Prostate gland (tissue), 2 donors: Measurements from ENCODE around the gene CCS. TPM values are rescaled to one million over a fixed set of nuclear protein-coding genes. Genes with fewer than 3 reads are reported as not detected.

Experiments
- DNase-seq: peaks from one replicate; pipeline ENCODE4 v3.0.0-alpha.2; 2019; ENCODE audit warnings: low spot score
- H3K27ac ChIP-seq, 2 donors: fragments of 200-600 bp; sonication (generic); 2 replicates each; pipeline ENCODE4 v1.5.1; 2017 to 2019
- H3K27me3 ChIP-seq: fragments of 200-600 bp; sonication (generic); replicated peaks from 2 replicates; pipeline ENCODE4 v1.5.1; 2019; ENCODE audit not compliant: insufficient read depth
- H3K36me3 ChIP-seq, 2 donors: fragments of 200-600 bp; sonication (generic); 1 replicate in 1 of 2; 2 replicates in 1 of 2; pipeline versions ENCODE4 v1.5.1 to v1.8.1; 2017 to 2019
- H3K4me1 ChIP-seq: fragments of 200-600 bp; sonication (generic); replicated peaks from 2 replicates; pipeline ENCODE4 v1.5.1; 2019
- H3K4me3 ChIP-seq, 2 donors: fragments of 200-600 bp; sonication (generic); 2 replicates each; pipeline ENCODE4 v1.5.1; 2017 to 2019
- H3K9me3 ChIP-seq: fragments of 200-600 bp; sonication (generic); 2 replicates; pipeline ENCODE4 v1.5.1; 2017
- CTCF ChIP-seq, 4 experiments: fragments of 200-600 bp in 2 of 4; fragments of 450-650 bp in 2 of 4; sonication (generic) in 2 of 4; IDR thresholded peaks; 1 replicate in 3 of 4; 2 replicates in 1 of 4; pipeline ENCODE4 v1.5.1; 2016 to 2019; ENCODE audit warnings: antibody characterized with exemption in 4 of 4, mild to moderate bottlenecking in 2 of 4, moderate library complexity in 2 of 4
- POLR2A ChIP-seq: fragments of 450-650 bp; IDR thresholded peaks from one replicate; pipeline ENCODE4 v1.6.1; 2016; ENCODE audit warnings: antibody characterized with exemption, mild to moderate bottlenecking
- POLR2AphosphoS5 ChIP-seq: sonication (generic); formaldehyde crosslinking; IDR thresholded peaks from one replicate; pipeline ENCODE4 v1.6.1; 2017; ENCODE audit warnings: antibody characterized with exemption
- WGBS: methylation state at CpG from one replicate; pipeline ENCODE4 v1.1.5; 2018; 5-methylcytosine and 5-hydroxymethylcytosine counted together
- intact Hi-C: fragments of 100-400 bp; cut with DNase I; formaldehyde crosslinking; loops from one replicate; pipeline ENCODE4 v1.14.2; 2022
- total RNA-seq, 2 donors: library from RNA; depleted of rRNA; stranded (reverse); fragments of >200 nt; gene quantifications; one replicate each; pipeline ENCODE4 v1.1.0, GENCODE V29; 2016

CCS gene
- total RNA-seq, 2 donors from 2014 or later = 31.0 to 63.8 TPM

- no peak for DNase-seq
- H3K9me3 ChIP-seq = no peaks in the 10 kb centered on the region
- 64% methylated on average over 23 of the region's 24 CpGs for WGBS
- peaks cover 6 to 17% of the 10 kb centered on the region in 2 donors for H3K36me3 ChIP-seq
- no peaks in the 10 kb centered on the region for H3K27me3 ChIP-seq
- intact Hi-C loops = no loop called here
- TF ChIP-seq CTCF (IDR thresholded peaks at IDR 0.05) = no peak
- TF ChIP-seq POLR2AphosphoS5 = no peak
- no peak for TF ChIP-seq POLR2A
- H3K4me3 ChIP-seq = peak overlapping the region in 1 of 2 donors; percentile 15
- no peak overlapping the region for H3K27ac ChIP-seq
- H3K4me1 ChIP-seq = peaks cover 23% of the 10 kb centered on the region
Measured at GRCh38 chr11:66643745-66644437, 50.9 kb downstream of the CCS start.

GRCh38 chr11:66646828-66647227 is 53.8 kb downstream of the CCS start:
- Histone ChIP-seq H3K27me3 (no peaks in the 10 kb centered on the region), H3K9me3 (no peaks in the 10 kb centered on the region), H3K4me1 (peaks cover 17% of the 10 kb centered on the region), H3K4me3 (no peak overlapping the region), H3K36me3 (peaks cover 6 to 9% of the 10 kb centered on the region in 2 donors), H3K27ac (no peak overlapping the region)
- no peak for TF ChIP-seq POLR2AphosphoS5
- TF ChIP-seq CTCF (IDR thresholded peaks at IDR 0.05) = no peak
- no peak for TF ChIP-seq POLR2A
- no peak for DNase-seq
- intact Hi-C loops = no loop called here
- 86% methylated on average over 4 of the region's 4 CpGs for WGBS

- Histone ChIP-seq H3K27me3 (no peaks in the 10 kb centered on the region), H3K4me1 (peaks cover 4% of the 10 kb centered on the region), H3K36me3 (no peaks in the 10 kb centered on the region), H3K27ac (no peak overlapping the region), H3K9me3 (no peaks in the 10 kb centered on the region), H3K4me3 (no peak overlapping the region)
- DNase-seq = no peak
- 77% methylated on average over 5 of the region's 5 CpGs for WGBS
- TF ChIP-seq CTCF (IDR thresholded peaks at IDR 0.05) = no peak
- no peak for TF ChIP-seq POLR2A
- no peak for TF ChIP-seq POLR2AphosphoS5
- intact Hi-C loops = no loop called here
Measured at GRCh38 chr11:66649903-66650302, 56.9 kb downstream of the CCS start.

GRCh38 chr11:66651016-66651415 is 58.0 kb downstream of the CCS start:
- 97% methylated on average over 2 of the region's 2 CpGs for WGBS
- H3K4me3 ChIP-seq = no peak overlapping the region
- no peaks in the 10 kb centered on the region for H3K36me3 ChIP-seq
- H3K27me3 ChIP-seq = no peaks in the 10 kb centered on the region
- DNase-seq = no peak
- H3K4me1 ChIP-seq = no peaks in the 10 kb centered on the region
- intact Hi-C loops = no loop called here
- no peaks in the 10 kb centered on the region for H3K9me3 ChIP-seq
- TF ChIP-seq POLR2A (no peak), POLR2AphosphoS5 (no peak), CTCF (IDR thresholded peaks at IDR 0.05) (no peak)
- no peak overlapping the region for H3K27ac ChIP-seq

GRCh38 chr11:66652651-66653050 is 59.7 kb downstream of the CCS start:
- 91% methylated on average over 7 of the region's 7 CpGs for WGBS
- Histone ChIP-seq H3K4me1 (no peaks in the 10 kb centered on the region), H3K27ac (no peak overlapping the region), H3K4me3 (no peak overlapping the region), H3K27me3 (no peaks in the 10 kb centered on the region), H3K9me3 (no peaks in the 10 kb centered on the region), H3K36me3 (no peaks in the 10 kb centered on the region)
- no peak for DNase-seq
- intact Hi-C loops = no loop called here
- TF ChIP-seq POLR2AphosphoS5 = no peak
- TF ChIP-seq POLR2A = no peak
- no peak for TF ChIP-seq CTCF (IDR thresholded peaks at IDR 0.05)
